Measurements from ENCODE around the gene ERBB4.

- TF ChIP-seq PBX3 (IDR thresholded peaks at IDR 0.05) (no peak), HEYL (CRISPR knock-in tag; IDR thresholded peaks at IDR 0.05) (no peak), CTCF (IDR thresholded peaks at IDR 0.05) (no peak), POLR2A (IDR thresholded peaks at IDR 0.05; ENCODE audit: low read length) (no peak), RAD21 (conservative IDR thresholded peaks at IDR 0.05 in 1 of 2, IDR thresholded peaks at IDR 0.05 in 1 of 2) (no peak), KDM1A (IDR thresholded peaks at IDR 0.05; ENCODE audit: low read depth) (no peak), JUN (IDR thresholded peaks at IDR 0.05) (no peak), NR3C1 (IDR thresholded peaks at IDR 0.05) (no peak)
These were observed 1024.6 kb downstream of the ERBB4 start for GRCh38 chr2:211514049-211514448.
